ENCODE measurements around the gene IKBKE. TPM values are rescaled to one million over a fixed set of nuclear protein-coding genes. Genes with fewer than 3 reads are reported as not detected.

The IKBKE gene
- polyA plus RNA-seq, 10 donors, result 2.3 to 5.9 (median 3.8) TPM

DNA sequence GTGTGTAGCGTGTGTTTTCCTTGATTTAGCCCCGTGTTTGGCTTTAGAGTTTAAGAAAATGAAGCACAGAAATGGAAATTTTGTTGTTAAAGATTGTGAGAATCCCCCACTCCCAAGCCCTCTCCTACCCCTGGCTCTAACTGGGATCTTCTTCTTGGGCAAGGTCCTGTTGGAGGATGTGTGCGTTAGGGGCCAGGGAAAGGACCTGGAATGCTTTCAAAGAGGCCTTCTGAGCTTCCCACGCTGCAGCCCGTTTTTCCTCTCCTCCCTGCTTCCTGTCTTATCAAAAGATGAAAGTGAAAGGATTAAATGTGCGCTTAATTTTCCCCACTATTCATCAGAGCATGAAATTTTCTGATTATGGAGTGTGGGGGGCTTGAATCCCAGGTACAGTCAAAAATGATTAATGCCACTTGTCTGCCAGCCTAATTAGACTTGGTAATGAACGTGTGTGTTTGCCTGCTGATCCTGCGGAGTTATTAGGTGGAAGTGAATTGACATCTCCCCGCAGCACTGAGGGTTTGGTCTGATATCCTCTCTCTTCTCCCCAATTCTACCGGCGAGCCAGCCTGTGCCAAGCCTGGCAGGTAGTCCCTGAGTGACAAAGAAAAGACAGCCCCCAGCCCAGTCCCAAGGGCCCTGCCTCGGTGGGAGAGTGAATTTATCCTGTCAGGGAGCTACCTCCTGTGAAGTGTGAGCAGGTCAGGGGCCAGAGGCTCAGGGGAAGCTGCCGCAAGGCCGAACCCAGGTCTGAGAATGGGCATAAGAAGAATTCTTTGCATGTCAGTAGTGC, 42.0 kb downstream of the IKBKE start:
- DNase-seq, result no peak

GRCh38 chr1:206512851-206513180, 42.5 kb downstream of the IKBKE start:
- DNase-seq, result no peak

DNA sequence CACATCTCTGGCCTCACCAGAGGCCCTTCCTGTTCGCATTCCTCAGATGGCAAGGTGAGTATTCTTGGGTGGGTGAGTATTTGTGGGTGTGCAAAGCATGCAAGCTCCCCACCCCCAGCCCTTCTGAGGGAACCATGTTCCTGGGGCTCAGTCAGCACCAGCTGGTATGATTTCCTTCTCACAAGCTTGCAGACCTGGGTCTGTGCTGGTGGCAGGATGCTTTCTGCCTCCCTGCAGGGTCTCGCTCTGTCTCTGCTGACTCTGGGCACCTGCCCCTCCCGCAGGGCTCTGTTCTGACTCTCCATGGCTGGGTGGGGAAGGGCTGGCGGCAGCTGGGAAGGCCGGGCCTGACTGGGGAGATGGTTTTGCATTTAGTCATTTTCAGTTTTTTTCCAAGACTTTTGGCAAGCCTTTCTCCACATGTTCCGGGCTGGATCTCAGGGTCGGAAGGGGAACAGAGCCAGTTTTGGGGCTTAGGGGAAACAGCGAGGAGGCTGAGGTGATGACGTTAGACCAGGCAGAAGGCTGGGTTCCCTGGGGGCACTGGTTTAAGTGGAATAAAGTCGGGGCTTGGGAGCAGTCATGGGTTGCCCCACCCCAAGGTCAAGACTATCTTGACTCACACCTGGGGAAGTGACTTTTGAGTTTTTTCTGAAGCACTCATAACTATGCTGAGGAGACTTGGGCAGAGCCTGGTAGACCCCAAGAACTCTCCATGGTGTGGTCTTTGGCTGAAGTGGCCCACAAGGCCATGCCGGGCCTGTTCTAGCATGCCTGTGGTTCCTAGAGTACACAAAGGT, 43.2 kb downstream of the IKBKE start:
- peak; percentile 87 to 96 (median 93) for DNase-seq

- DNase-seq, result no peak
Measured at GRCh38 chr1:206514813-206515387, 44.6 kb downstream of the IKBKE start.

- no peak for DNase-seq
Measured at GRCh38 chr1:206516728-206516990, 46.4 kb downstream of the IKBKE start.

DNA sequence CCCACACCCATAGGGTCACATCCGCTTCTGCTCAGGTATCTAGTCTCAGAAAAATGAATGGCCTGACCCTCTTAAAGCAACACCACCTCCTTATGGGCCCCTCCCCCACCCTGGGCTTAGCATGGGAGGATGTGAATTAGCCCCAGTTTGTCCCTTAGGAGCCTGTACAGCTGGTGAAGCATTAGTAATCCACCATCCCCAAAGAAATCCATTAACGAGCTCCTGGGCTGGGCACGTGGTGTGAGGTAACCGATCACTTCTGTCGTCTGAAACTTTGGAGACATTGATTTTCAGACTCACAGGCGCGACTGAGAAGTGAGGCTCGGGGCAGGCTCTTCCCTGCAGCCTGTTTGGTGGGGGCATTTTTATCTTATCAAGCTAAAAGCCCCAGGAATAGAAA, 47.5 kb downstream of the IKBKE start:
- DNase-seq, result no peak

DNA sequence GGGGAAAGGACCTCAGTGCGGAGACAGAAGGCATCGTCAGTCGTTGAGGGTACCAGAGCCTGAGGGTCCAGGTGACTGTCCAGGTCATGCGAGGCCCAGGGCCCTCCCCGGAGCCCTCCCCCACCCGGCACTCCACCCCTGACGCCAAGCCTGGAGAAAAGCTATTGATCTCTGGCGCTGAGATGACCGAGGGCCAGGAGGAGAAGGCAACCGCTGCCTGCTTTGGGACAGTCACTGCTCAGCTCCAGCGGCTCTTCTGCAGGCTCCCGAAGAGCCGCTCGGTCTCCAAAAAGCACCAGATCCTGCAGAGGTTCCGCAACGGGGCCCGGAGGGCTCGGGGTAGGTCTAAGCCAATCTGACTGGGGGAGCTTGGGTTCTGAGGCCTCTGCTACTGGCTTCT, 47.9 kb downstream of the IKBKE start:
- DNase-seq, result no peak

DNA sequence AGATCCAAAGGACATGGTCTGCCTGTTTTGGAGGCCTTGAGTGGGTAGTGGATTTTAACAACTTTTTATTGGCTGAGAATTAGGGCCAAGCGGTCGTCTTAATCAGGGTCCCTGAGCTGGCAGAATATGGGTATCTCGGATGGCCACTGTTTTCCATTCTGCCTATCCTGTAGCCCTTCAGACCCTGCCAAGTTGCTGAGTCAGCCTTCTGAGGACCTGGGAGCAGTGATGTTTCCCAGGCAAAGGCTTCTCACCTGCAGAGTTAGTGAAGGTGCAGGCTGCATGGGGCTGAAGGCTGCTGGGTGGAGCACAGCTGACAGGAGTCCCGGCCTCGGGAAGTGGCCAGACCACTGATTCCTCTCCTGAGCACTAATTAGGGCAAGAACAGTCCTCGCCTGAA, 48.5 kb downstream of the IKBKE start:
- DNase-seq, result no peak

- no peak for DNase-seq
Measured at GRCh38 chr1:206521127-206521526, 50.9 kb downstream of the IKBKE start.

DNA sequence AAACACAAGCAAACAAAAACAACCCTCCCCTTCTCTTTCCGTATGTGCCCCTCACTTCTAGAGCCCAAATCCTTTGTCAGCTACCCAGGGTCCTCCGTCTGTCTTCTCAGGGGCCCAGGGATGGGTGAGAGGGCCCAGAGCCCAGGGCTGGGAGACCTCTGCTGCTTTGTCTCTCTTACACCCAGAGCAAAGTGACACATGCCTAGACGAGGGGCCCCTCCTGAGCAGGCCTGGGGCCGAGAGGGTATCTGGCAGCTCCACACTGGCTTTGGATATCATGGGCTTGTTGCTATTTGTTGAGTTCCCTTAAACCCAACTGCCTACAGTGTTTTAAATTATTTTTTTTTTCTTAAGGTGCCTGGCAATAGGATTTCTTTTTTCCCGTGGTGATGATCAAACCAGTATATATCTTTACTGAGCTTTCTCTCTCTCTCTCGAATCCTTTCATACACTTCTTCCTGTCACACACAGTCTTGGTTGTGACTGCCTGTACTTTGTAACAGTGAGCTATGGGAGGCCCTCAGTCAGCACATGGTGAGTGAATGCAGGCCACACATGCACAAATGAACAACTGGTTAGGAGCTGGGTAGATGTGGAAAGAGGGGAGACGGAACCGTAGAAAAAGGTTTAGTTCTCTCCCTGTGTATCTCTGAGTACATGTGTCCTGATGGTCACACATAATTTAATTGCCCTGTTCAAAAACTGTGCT, 51.6 kb downstream of the IKBKE start:
- no peak for DNase-seq

- no peak for DNase-seq
Measured at GRCh38 chr1:206524739-206525364, 54.6 kb downstream of the IKBKE start.

DNA sequence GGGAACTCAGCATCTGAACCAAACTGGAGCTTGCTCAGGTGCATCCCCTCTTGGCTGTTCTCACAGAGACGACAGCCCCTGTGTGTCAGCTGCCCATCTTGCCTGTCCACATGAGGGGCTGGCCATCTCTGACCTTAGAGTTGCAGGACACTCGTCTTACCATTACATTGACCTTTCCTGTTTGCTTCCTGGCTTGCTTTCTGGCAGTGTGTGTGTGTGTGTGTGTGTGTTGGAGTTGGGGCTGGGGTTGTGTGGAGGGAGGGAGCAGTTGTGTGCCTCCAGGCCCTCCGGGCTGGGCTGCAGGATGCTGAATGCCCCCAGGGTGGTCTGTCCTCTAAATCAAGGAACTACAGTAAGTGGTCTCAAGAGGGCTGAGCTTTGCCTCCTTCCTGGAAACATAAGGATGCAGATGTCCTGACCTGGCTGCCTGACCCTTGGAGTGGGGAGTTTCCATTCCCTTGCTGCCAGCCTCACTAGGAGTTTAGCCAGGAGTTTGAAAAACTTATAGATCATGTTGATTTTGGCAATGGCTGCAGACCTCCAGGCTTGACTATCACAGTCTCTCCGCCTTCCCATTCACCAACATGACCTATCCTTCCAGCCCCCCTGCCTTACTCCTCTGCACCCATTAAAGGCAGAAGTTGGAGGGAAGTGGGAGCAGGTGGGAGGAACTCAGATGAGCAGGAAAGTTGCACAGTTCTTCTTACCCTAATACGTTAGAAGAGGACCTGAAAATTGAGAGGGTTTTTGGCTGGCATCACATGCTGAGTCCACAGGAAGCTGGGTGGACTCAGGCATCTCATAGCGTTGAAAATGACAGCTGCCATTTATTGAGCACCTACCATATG, 56.0 kb downstream of the IKBKE start:
- DNase-seq, result peak in 1 of 3 donors; percentile 41

DNA sequence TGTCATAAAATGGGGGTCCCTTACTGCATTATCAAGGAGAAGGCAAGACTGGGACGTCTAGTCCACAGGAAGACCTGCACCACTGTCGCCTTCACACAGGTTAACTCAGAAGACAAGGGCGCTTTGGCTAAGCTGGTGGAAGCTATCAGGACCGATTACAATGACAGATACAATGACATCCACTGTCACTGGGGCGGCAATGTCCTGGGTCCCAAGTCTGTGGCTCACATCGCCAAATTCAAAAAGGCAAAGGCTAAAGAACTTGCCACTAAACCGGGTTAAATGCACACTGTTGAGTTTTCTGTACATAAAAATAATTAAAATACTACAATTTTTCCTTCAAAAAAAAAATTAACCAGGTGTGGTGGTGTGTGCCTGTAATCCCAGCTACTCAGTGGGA, 59.1 kb downstream of the IKBKE start:
- no peak for DNase-seq

DNA sequence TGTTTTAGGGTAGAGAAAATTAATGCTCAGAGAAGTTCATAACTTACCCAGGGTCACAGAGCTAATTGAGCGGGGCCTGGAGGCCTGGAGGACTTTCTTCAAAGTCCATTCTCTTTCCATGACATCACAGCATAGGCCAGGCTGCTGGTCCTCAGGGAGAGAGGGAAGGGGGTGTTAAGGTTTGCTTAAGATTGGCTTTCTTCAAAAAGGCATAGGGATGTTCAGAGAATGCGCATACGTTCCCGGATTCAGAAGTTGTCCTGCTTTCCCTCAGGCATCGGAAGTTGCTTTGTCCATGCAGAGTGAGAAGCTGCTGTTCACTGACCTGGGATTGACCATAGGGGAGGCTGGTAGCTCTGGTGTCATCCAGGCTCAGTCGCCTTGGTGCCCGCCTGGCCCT, 62.1 kb downstream of the IKBKE start:
- DNase-seq, result no peak

DNA sequence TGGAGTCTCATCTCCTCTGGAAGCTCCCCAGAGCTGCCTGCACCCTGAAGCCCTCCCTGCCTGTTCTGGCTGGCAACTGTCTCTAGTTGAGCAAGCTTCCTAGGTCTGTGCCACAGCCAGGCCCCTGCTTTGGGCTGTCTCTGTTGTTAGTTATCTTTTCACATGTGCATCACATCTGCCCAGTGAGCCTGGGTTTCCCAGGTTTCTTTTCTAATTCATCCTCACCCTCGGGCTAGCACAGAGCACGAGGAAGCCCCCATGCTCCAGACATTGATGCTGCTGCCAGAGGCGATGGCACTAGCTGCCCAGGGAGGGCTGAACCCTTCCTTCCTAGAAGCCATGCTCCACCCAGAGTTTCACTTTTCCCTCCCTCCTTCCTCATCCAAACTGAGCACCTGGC, 64.3 kb downstream of the IKBKE start:
- DNase-seq, result no peak

DNA sequence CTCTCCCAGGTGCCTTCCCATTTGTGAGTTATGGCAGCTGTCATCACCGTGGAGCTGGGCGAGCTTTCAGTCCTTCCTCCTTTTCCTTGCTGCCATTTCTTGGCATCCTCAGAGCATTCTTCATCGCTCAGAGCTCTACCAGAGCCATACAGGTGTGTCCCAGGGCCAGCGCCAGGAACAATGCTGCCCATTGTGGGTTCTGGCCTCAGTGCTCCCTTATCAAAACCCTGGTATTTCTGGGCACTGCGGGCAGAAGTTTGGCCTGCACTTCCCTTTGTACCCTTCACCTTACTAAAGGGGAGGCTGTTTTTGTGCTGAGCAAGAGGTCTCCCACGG, 65.5 kb downstream of the IKBKE start:
- no peak for DNase-seq

DNA sequence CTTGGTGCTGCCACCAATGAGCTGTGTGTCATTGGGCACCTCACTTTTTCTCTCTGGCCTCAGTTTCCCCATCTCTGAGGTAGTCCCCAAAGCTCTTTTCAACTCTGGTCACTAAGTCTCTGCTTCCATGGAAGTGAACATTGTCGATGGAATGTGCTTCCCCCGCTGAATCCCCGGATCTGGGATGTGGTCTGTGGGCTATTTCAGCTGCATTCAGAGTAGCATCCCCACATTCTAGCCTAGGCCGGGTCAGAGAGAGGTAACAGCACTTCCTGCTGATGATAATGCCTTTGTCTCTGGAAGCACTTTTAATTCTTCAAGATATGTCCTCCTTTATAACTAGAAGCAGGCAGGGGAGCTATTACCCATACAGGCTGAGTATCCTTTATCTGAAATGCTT, 66.9 kb downstream of the IKBKE start:
- no peak for DNase-seq

DNA sequence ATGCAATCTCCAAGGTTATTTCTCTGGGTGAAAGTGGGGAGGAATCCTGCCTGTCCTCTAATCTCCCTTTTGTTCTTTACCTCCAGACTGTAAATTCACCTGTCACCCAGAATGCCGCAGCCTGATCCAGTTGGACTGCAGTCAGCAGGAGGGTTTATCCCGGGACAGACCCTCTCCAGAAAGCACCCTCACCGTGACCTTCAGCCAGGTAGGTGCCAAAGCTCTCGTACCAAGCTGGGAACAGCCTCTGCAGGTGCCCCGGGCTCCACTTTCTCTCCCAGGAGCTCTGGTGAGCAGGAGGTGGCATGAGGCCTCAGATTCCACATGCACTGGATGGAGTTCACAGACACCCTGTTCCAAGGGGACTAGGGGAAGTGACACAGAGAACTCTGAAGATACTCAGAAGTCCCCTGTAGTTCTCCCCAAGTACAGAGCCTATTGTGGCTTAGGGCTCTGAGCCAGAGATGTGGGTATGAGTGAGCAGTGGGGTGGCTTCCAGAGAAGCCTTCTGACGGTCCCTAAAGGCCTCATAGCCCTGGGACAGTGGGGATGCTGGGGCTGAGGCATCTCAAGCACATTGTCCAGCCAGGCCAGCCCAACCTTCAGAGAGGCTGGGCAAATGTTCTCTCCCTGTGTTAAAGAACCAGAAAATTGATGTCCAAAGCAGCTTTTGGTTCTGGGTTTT, 68.0 kb downstream of the IKBKE start:
- no peak for DNase-seq

DNA sequence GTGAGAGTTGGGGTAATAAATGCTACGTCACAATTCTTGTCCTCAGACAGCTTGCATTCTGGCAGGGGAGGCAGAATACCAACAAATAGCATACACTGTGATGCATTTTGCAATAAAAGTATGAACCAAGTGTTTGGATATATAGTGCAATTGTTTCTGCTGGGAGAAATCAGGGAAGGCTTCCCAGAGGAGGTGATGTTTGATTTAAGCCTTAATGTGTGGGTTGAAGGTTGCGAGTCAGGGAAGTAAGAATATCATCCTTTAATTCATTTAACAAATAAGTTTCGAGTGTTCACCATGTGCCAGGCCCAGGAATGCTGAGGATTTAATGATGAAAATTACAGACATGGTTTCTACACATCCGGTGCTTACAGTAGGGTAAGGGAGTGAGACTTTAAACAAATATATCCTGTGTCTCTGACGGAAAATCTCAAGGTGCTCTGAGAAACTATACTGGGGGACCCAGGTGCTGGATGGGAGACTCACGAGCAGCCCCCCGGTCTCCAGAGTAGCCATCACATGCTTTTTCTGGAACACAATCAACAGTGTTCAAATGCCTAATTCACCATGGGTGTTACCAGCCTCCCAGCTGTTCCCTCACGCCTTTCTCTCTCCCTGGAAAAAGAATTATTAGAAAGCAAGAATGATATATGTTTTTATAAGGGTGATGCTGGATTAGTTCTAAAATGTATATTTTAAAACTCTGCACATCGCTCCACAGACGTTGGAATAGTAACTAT, 68.8 kb downstream of the IKBKE start:
- DNase-seq, result peak in 2 of 3 donors; percentile 28 to 61
